MM.1S (cell line): ENCODE data around the gene SPR.

ENCODE experiments used
- EZH2 ChIP-seq: fragments of 300-600 bp; sonication (generic); optimal IDR thresholded peaks from 2 replicates; pipeline ENCODE3; 2017; ENCODE audit warnings: low read depth, mild to moderate bottlenecking, antibody characterized with exemption, low read length, mixed read lengths
- EZH2phosphoT487 ChIP-seq: fragments of 300-600 bp; sonication (generic); IDR thresholded peaks from 2 replicates; pipeline ENCODE4 v1.6.1; 2018; ENCODE audit warnings: antibody characterized with exemption, low read length
- TF ChIP-seq, protein P1 (sequence below): fragments of 300-600 bp; sonication (generic); IDR thresholded peaks from 2 replicates; pipeline ENCODE4 v1.5.1; 2016; ENCODE audit warnings: antibody characterized with exemption, low read length, mixed read lengths

DNA sequence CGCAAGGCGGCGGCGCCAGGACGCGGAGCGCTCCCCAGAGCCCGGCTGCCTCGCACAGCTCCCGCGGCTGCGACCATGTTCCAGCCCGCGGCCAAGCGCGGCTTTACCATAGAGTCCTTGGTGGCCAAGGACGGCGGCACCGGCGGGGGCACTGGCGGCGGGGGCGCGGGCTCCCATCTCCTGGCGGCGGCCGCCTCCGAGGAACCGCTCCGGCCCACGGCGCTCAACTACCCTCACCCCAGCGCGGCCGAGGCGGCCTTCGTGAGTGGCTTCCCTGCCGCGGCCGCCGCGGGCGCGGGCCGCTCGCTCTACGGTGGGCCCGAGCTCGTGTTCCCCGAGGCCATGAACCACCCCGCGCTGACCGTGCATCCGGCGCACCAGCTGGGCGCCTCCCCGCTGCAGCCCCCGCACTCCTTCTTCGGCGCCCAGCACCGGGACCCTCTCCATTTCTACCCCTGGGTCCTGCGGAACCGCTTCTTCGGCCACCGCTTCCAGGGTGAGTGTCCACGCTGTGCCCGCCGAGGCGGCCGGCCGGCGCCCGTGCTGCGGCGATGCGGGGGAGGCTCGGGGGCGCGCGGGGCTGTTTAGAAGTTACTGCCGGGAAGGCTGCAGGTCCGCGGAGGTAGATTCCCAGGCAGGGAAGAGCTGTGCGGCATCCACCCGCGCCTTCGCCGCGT lies 30.8 kb downstream of the SPR start:
- TF ChIP-seq, protein P1, sequence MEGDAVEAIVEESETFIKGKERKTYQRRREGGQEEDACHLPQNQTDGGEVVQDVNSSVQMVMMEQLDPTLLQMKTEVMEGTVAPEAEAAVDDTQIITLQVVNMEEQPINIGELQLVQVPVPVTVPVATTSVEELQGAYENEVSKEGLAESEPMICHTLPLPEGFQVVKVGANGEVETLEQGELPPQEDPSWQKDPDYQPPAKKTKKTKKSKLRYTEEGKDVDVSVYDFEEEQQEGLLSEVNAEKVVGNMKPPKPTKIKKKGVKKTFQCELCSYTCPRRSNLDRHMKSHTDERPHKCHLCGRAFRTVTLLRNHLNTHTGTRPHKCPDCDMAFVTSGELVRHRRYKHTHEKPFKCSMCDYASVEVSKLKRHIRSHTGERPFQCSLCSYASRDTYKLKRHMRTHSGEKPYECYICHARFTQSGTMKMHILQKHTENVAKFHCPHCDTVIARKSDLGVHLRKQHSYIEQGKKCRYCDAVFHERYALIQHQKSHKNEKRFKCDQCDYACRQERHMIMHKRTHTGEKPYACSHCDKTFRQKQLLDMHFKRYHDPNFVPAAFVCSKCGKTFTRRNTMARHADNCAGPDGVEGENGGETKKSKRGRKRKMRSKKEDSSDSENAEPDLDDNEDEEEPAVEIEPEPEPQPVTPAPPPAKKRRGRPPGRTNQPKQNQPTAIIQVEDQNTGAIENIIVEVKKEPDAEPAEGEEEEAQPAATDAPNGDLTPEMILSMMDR, result no peak
- peak; percentile 52 for TF ChIP-seq EZH2
- TF ChIP-seq EZH2phosphoT487, result 0 out of 2 replicates have a peak, but pooled peaks have one; percentile 41
